Measurements from ENCODE around the gene SPTBN5.

The SPTBN5 gene

DNA sequence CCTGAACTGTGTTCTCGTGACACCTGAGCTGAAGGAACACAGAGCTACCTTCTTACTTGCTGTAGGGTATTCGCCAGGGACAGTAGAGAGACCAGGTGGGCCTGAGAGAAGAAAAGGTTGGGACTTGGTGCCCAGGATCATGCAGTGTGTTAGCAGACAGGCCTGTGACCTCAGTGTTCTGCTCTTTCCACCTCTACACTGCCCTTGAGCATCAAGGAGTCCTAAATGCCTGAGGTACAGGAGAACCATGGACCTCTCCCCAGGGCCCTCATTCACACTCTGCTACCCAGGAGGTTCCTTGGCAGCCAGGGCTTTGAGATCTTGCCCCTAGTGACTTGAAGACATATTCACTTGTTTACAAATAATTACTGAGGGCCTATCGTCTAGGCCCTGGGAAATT is 88.1 kb downstream of the SPTBN5 start:
- Histone ChIP-seq H3K27me3 (ENCODE audit: control insufficient read depth, low read length) (no peaks in the 10 kb centered on the region), H4K20me1 (ENCODE audit: control insufficient read depth, insufficient read depth, low read depth, low read length) (no peaks in the 10 kb centered on the region), H3K27ac (ENCODE audit: low read depth, low read length) (no peak overlapping the region), H3K79me2 (ENCODE audit: control insufficient read depth, low read length) (no peaks in the 10 kb centered on the region), H3K4me1 (ENCODE audit: control insufficient read depth, low read length) (peaks cover 14% of the 10 kb centered on the region), H3K4me2 (ENCODE audit: low read length) (no peak overlapping the region), H3K36me3 (ENCODE audit: control insufficient read depth, low read length) (no peaks in the 10 kb centered on the region), H3F3A (ENCODE audit: control insufficient read depth, insufficient read depth) (no peaks in the 10 kb centered on the region), H3K4me3 (ENCODE audit: low read length) (no peak overlapping the region), H3K9me3 (ENCODE audit: control insufficient read depth, insufficient read depth, low read length) (no peaks in the 10 kb centered on the region), H3K9me2 (replicated peaks; ENCODE audit: control insufficient read depth, low read length) (no peaks in the 10 kb centered on the region)
- TF ChIP-seq EZH2phosphoT487 (IDR thresholded peaks at IDR 0.05; ENCODE audit: borderline replicate concordance, low read length) (no peak), CTCF (IDR thresholded peaks at IDR 0.05; ENCODE audit: low read depth, low read length, poor library complexity, severe bottlenecking) (no peak)

GRCh38 chr15:41804916-41805666 is 88.8 kb downstream of the SPTBN5 start:
- no peaks in the 10 kb centered on the region for H4K20me1 ChIP-seq (ENCODE audit: control insufficient read depth, insufficient read depth, low read depth, low read length)
- peaks cover 11% of the 10 kb centered on the region for H3K4me1 ChIP-seq (ENCODE audit: control insufficient read depth, low read length)
- H3K4me2 ChIP-seq (ENCODE audit: low read length), result no peak overlapping the region
- H3F3A ChIP-seq (ENCODE audit: control insufficient read depth, insufficient read depth), result no peaks in the 10 kb centered on the region
- no peaks in the 10 kb centered on the region for H3K36me3 ChIP-seq (ENCODE audit: control insufficient read depth, low read length)
- no peak overlapping the region for H3K27ac ChIP-seq (ENCODE audit: low read depth, low read length)
- no peaks in the 10 kb centered on the region for H3K79me2 ChIP-seq (ENCODE audit: control insufficient read depth, low read length)
- H3K9me2 ChIP-seq (replicated peaks; ENCODE audit: control insufficient read depth, low read length), result no peaks in the 10 kb centered on the region
- no peak overlapping the region for H3K4me3 ChIP-seq (ENCODE audit: low read length)
- no peaks in the 10 kb centered on the region for H3K9me3 ChIP-seq (ENCODE audit: control insufficient read depth, insufficient read depth, low read length)
- H3K27me3 ChIP-seq (ENCODE audit: control insufficient read depth, low read length), result no peaks in the 10 kb centered on the region
- TF ChIP-seq EZH2phosphoT487 (IDR thresholded peaks at IDR 0.05; ENCODE audit: borderline replicate concordance, low read length) (no peak), CTCF (IDR thresholded peaks at IDR 0.05; ENCODE audit: low read depth, low read length, poor library complexity, severe bottlenecking) (no peak)

- Histone ChIP-seq H3F3A (ENCODE audit: control insufficient read depth, insufficient read depth) (no peaks in the 10 kb centered on the region), H3K4me1 (ENCODE audit: control insufficient read depth, low read length) (peaks cover 3% of the 10 kb centered on the region), H3K4me2 (ENCODE audit: low read length) (no peak overlapping the region), H3K9me2 (replicated peaks; ENCODE audit: control insufficient read depth, low read length) (no peaks in the 10 kb centered on the region), H3K27ac (ENCODE audit: low read depth, low read length) (no peak overlapping the region), H3K4me3 (ENCODE audit: low read length) (no peak overlapping the region), H3K36me3 (ENCODE audit: control insufficient read depth, low read length) (no peaks in the 10 kb centered on the region), H3K9me3 (ENCODE audit: control insufficient read depth, insufficient read depth, low read length) (no peaks in the 10 kb centered on the region), H3K79me2 (ENCODE audit: control insufficient read depth, low read length) (no peaks in the 10 kb centered on the region), H4K20me1 (ENCODE audit: control insufficient read depth, insufficient read depth, low read depth, low read length) (no peaks in the 10 kb centered on the region), H3K27me3 (ENCODE audit: control insufficient read depth, low read length) (no peaks in the 10 kb centered on the region)
- TF ChIP-seq EZH2phosphoT487 (IDR thresholded peaks at IDR 0.05; ENCODE audit: borderline replicate concordance, low read length) (no peak), CTCF (IDR thresholded peaks at IDR 0.05; ENCODE audit: low read depth, low read length, poor library complexity, severe bottlenecking) (no peak)
Observed at GRCh38 chr15:41804361-41804760, 89.5 kb downstream of the SPTBN5 start.

All from DOHH2 (cell line).